Breast epithelium (tissue), 3 donors: ENCODE data around the gene ING5.

ENCODE experiments used
- POLR2A ChIP-seq: fragments of 450-650 bp; IDR thresholded peaks from one replicate; pipeline ENCODE4 v1.6.1; 2016; ENCODE audit warnings: antibody characterized with exemption, mild to moderate bottlenecking, moderate library complexity
- TF ChIP-seq, protein P1 (sequence below), 3 donors: fragments of 450-650 bp; IDR thresholded peaks; one replicate each; pipeline ENCODE4 v1.5.1; 2016 to 2017; ENCODE audit warnings: antibody characterized with exemption in 3 of 3, mild to moderate bottlenecking in 3 of 3, moderate library complexity in 3 of 3

DNA sequence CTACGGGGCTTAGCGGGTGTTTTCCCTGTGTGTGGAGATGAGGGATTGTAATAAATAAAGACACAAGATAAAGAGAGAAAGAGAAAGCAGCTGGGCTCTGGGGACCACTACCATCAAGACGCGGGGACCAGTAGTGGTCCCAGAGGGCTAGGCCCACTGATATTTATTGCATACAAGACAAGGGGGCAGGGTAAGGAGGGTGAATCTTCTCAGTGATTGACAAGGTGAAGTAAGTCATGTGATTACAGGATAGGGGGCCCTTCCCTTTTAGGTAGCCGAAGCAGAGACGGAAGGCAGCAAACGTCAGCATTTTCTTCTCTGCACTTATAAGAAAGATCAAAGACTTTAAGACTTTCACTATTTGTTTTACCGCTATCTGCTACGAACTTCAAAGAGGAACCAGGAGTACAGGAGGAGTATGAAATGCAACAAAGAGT, 70.2 kb downstream of the ING5 start:
- TF ChIP-seq, protein P1, sequence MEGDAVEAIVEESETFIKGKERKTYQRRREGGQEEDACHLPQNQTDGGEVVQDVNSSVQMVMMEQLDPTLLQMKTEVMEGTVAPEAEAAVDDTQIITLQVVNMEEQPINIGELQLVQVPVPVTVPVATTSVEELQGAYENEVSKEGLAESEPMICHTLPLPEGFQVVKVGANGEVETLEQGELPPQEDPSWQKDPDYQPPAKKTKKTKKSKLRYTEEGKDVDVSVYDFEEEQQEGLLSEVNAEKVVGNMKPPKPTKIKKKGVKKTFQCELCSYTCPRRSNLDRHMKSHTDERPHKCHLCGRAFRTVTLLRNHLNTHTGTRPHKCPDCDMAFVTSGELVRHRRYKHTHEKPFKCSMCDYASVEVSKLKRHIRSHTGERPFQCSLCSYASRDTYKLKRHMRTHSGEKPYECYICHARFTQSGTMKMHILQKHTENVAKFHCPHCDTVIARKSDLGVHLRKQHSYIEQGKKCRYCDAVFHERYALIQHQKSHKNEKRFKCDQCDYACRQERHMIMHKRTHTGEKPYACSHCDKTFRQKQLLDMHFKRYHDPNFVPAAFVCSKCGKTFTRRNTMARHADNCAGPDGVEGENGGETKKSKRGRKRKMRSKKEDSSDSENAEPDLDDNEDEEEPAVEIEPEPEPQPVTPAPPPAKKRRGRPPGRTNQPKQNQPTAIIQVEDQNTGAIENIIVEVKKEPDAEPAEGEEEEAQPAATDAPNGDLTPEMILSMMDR (IDR thresholded peaks at IDR 0.05): no peak
- TF ChIP-seq POLR2A: no peak
